ENCODE results near the gene PLEKHG4B.
"Not testable (repeated sequence)": the region's sequence is repeated elsewhere in the genome, so short reads cannot be mapped to it uniquely, and the experiment has no call there.

PLEKHG4B gene

GRCh38 chr5:225334-225733 lies 133.4 kb downstream of the PLEKHG4B start:
- no peak for DNase-seq (ENCODE audit: low read depth in 2 of 2)

GRCh38 chr5:227375-227774 lies 135.4 kb downstream of the PLEKHG4B start:
- DNase-seq (ENCODE audit: low read depth in 2 of 2), result not testable (repeated sequence)

- DNase-seq (ENCODE audit: low read depth in 2 of 2), result no peak
Measured at GRCh38 chr5:228886-229285, 136.9 kb downstream of the PLEKHG4B start.

GRCh38 chr5:230711-231110 lies 138.7 kb downstream of the PLEKHG4B start:
- no peak for DNase-seq (ENCODE audit: low read depth in 2 of 2)

- DNase-seq (ENCODE audit: low read depth in 2 of 2), result no peak
Measured at GRCh38 chr5:231661-232060, 139.7 kb downstream of the PLEKHG4B start.

GRCh38 chr5:233426-233825 lies 141.5 kb downstream of the PLEKHG4B start:
- DNase-seq (ENCODE audit: low read depth in 2 of 2), result not testable (repeated sequence)

GRCh38 chr5:234450-234849 lies 142.5 kb downstream of the PLEKHG4B start:
- DNase-seq (ENCODE audit: low read depth in 2 of 2), result no peak

- not testable (repeated sequence) for DNase-seq (ENCODE audit: low read depth in 2 of 2)
Measured at GRCh38 chr5:235527-235926, 143.6 kb downstream of the PLEKHG4B start.

- not testable (repeated sequence) for DNase-seq (ENCODE audit: low read depth in 2 of 2)
Measured at GRCh38 chr5:237931-238330, 146.0 kb downstream of the PLEKHG4B start.

Measured in stimulated activated CD8-positive, alpha-beta memory T cell treated with anti-CD3 and anti-CD28 coated beads, Interleukin-15, amount 100 ng/mL, for 48 hours (primary cell).